SK-N-SH (cell line): ENCODE results near the gene AFAP1. TPM values are rescaled to one million over a fixed set of nuclear protein-coding genes. Genes with fewer than 3 reads are reported as not detected.

Experiments
- CTCF ChIA-PET: fragments of 300-600, 350-600 bp; formaldehyde crosslinking; extraction: SDS; loops from one replicate; lab custom pipeline; 2021; lab: Yijun Ruan, JAX
- POLR2A ChIA-PET: fragments of 350-600 bp; sonication (Branson Sonifier 250); formaldehyde crosslinking; extraction: SDS; loops from one replicate; lab custom pipeline; 2020; ENCODE audit warnings: antibody characterized with exemption, inconsistent platforms; lab: Yijun Ruan, JAX
- DNase-seq: peaks from one replicate; pipeline ENCODE4 v3.0.0; 2012
- H2AFZ ChIP-seq: fragments of 200-600 bp; sonication (generic); 2 replicates; pipeline ENCODE4 v1.8.1; 2016; ENCODE audit warnings: antibody characterized with exemption, mild to moderate bottlenecking, low read depth
- H3F3A ChIP-seq: fragments of 200-600 bp; sonication (generic); replicated peaks from 2 replicates; pipeline ENCODE3; 2016; ENCODE audit warnings: antibody characterized with exemption, mild to moderate bottlenecking; ENCODE audit not compliant: insufficient read depth
- H3K27ac ChIP-seq, 2 experiments: fragments of 200-500 bp in 1 of 2; fragments of 200-600 bp in 1 of 2; sonication (Bioruptor generic) in 1 of 2; sonication (generic), shearing (Covaris generic) in 1 of 2; 2 replicates each; pipeline versions ENCODE4 v1.5.1 to v1.6.1; 2014 to 2016; ENCODE audit warnings: low read depth in 2 of 2, inconsistent platforms in 1 of 2, low read length in 1 of 2, mild to moderate bottlenecking in 1 of 2, mixed read lengths in 1 of 2
- H3K27me3 ChIP-seq: fragments of 200-600 bp; sonication (generic), shearing (Covaris generic); 2 replicates; pipeline ENCODE4 v1.6.1; 2016; ENCODE audit warnings: mixed run types; ENCODE audit not compliant: insufficient read depth
- H3K36me3 ChIP-seq, 2 experiments: fragments of 200-500 bp in 1 of 2; fragments of 200-600 bp in 1 of 2; sonication (Bioruptor generic) in 1 of 2; sonication (generic) in 1 of 2; replicated peaks in 1 of 2; 2 replicates each; pipeline versions ENCODE3 to v1.5.1; 2014 to 2016; ENCODE audit warnings: low read length in 1 of 2, mild to moderate bottlenecking in 1 of 2; ENCODE audit not compliant: insufficient read depth in 2 of 2, control insufficient read depth in 1 of 2
- H3K4me1 ChIP-seq, 2 experiments: fragments of 200-500 bp in 1 of 2; fragments of 200-600 bp in 1 of 2; sonication (Bioruptor generic) in 1 of 2; sonication (generic), shearing (Covaris generic) in 1 of 2; 2 replicates each; pipeline versions ENCODE4 v1.5.1 to v1.6.1; 2014 to 2016; ENCODE audit warnings: low read depth in 1 of 2, low read length in 1 of 2, mixed run types in 1 of 2; ENCODE audit not compliant: insufficient read depth in 2 of 2, control insufficient read depth in 1 of 2
- H3K4me2 ChIP-seq: fragments of 200-600 bp; sonication (generic), shearing (Covaris generic); 2 replicates; pipeline ENCODE4 v1.6.1; 2017; ENCODE audit warnings: mixed run types
- H3K4me3 ChIP-seq, 2 experiments: fragments of 200-500 bp in 1 of 2; fragments of 200-600 bp in 1 of 2; sonication (Bioruptor generic) in 1 of 2; sonication (generic), shearing (Covaris generic) in 1 of 2; 2 replicates each; pipeline versions ENCODE4 v1.5.1 to v1.8.1; 2014 to 2016; ENCODE audit warnings: low read depth in 2 of 2, inconsistent platforms in 1 of 2, low read length in 1 of 2, mild to moderate bottlenecking in 1 of 2, mixed read lengths in 1 of 2, moderate library complexity in 1 of 2
- H3K79me2 ChIP-seq: fragments of 200-600 bp; sonication (generic); 2 replicates; pipeline ENCODE4 v1.8.1; 2017; ENCODE audit warnings: mild to moderate bottlenecking; ENCODE audit not compliant: insufficient read depth
- H3K9ac ChIP-seq: fragments of 200-600 bp; sonication (generic); 2 replicates; pipeline ENCODE4 v1.6.1; 2017; ENCODE audit warnings: mixed run types
- H3K9me2 ChIP-seq: fragments of 200-600 bp; sonication (generic); 2 replicates; pipeline ENCODE4 v1.6.1; 2017; ENCODE audit warnings: mixed run types
- H3K9me3 ChIP-seq: fragments of 200-600 bp; sonication (generic); 2 replicates; pipeline ENCODE4 v1.6.1; 2017; ENCODE audit warnings: mixed run types, mild to moderate bottlenecking, moderate library complexity
- H4K20me1 ChIP-seq: fragments of 200-600 bp; sonication (generic); 2 replicates; pipeline ENCODE4 v1.6.1; 2017; ENCODE audit warnings: mild to moderate bottlenecking, mixed run types; ENCODE audit not compliant: insufficient read depth
- CTCF ChIP-seq: fragments of 200-600 bp; sonication (generic); IDR thresholded peaks from 2 replicates; pipeline ENCODE4 v1.6.1; 2017; ENCODE audit warnings: antibody characterized with exemption, mild to moderate bottlenecking, moderate library complexity
- FOSL2 ChIP-seq: IDR thresholded peaks from 2 replicates; pipeline ENCODE4 v1.4.0; 2012; ENCODE audit warnings: low read depth, mild to moderate bottlenecking, moderate library complexity, borderline replicate concordance
- GATA2 ChIP-seq: sonication (generic); formaldehyde crosslinking; IDR thresholded peaks from 2 replicates; pipeline ENCODE4 v1.5.0; 2020; ENCODE audit warnings: mild to moderate bottlenecking, missing genetic modification reagents
- MAX ChIP-seq: IDR thresholded peaks from 2 replicates; pipeline ENCODE4 v1.4.0; 2012; ENCODE audit warnings: low read depth
- MXI1 ChIP-seq: IDR thresholded peaks from 2 replicates; pipeline ENCODE4 v1.6.1; 2012; ENCODE audit warnings: mild to moderate bottlenecking, low read depth, low read length, improper control_type of control experiment
- NFIC ChIP-seq: IDR thresholded peaks from 2 replicates; pipeline ENCODE4 v1.4.0; 2012; ENCODE audit warnings: borderline replicate concordance
- NRF1 ChIP-seq: IDR thresholded peaks from 2 replicates; pipeline ENCODE4 v1.6.1; 2012; ENCODE audit warnings: low read depth, mild to moderate bottlenecking, low read length
- PBX3 ChIP-seq: IDR thresholded peaks from 2 replicates; pipeline ENCODE4; 2012
- RCOR1 ChIP-seq: fragments of 150-350 bp; IDR thresholded peaks from 2 replicates; pipeline ENCODE4 v1.6.1; 2017; ENCODE audit warnings: antibody characterized with exemption, low read length
- REST ChIP-seq: IDR thresholded peaks from 2 replicates; pipeline ENCODE4 v1.6.1; 2012; ENCODE audit warnings: mild to moderate bottlenecking, low read depth, low read length, moderate library complexity
- RFX5 ChIP-seq: IDR thresholded peaks from 2 replicates; pipeline ENCODE4 v1.6.1; 2012; ENCODE audit warnings: mild to moderate bottlenecking, improper control_type of control experiment, low read length
- SIN3A ChIP-seq: IDR thresholded peaks from 2 replicates; pipeline ENCODE4 v1.6.1; 2012; ENCODE audit warnings: low read depth, mild to moderate bottlenecking, low read length, moderate library complexity, borderline replicate concordance
- SMC3 ChIP-seq: IDR thresholded peaks from 2 replicates; pipeline ENCODE4 v1.6.1; 2012; ENCODE audit warnings: low read depth, low read length, improper control_type of control experiment
- TCF12 ChIP-seq: IDR thresholded peaks from 2 replicates; pipeline ENCODE4 v1.4.0; 2012
- TEAD4 ChIP-seq: IDR thresholded peaks from 2 replicates; pipeline ENCODE4 v1.4.0; 2012; ENCODE audit warnings: mild to moderate bottlenecking, borderline replicate concordance; ENCODE audit not compliant: insufficient read depth
- USF2 ChIP-seq: fragments of 150-350 bp; IDR thresholded peaks from 2 replicates; pipeline ENCODE4 v1.6.1; 2017; ENCODE audit warnings: antibody characterized with exemption, low read length, low read depth, borderline replicate concordance
- ZBTB33 ChIP-seq: IDR thresholded peaks from 2 replicates; pipeline ENCODE4 v1.4.0; 2012; ENCODE audit warnings: low read depth, borderline replicate concordance
- WGBS: methylation state at CpG from one replicate; pipeline ENCODE4 v1.1.6; 2017; ENCODE audit warnings: low lambda C conversion rate; 5-methylcytosine and 5-hydroxymethylcytosine counted together
- polyA plus RNA-seq, 3 experiments: library from polyadenylated mRNA; depleted of rRNA; stranded (reverse); fragments of >200 nt; gene quantifications; 2 replicates each; pipeline ENCODE4 v1.2.3, GENCODE V29; 2012

Gene AFAP1
- polyA plus RNA-seq, 1 of the 3 experiments (the other 2 are of a cell fraction): 67.9 TPM

- Histone ChIP-seq H3K4me2 (no peak overlapping the region), H2AFZ (no peak overlapping the region), H3K27me3 (no peaks in the 10 kb centered on the region), H3K9ac (no peak overlapping the region)
- ChIA-PET CTCF (interaction anchor here (1.3 to 5.2 kb wide), 6 partner anchors 10 to 203 kb away, joined by 4 to 31 read pairs (median 7); no protein-coding TSS in a partner anchor), POLR2A (no interaction called here)
- TF ChIP-seq SIN3A: no peak
- no peak for TF ChIP-seq NFIC
- TF ChIP-seq CTCF: no peak
- no peak for TF ChIP-seq TEAD4
- TF ChIP-seq FOSL2: no peak
- TF ChIP-seq MXI1: no peak
- TF ChIP-seq SMC3: no peak
- no peak for TF ChIP-seq MAX
- no peak for TF ChIP-seq TCF12
- TF ChIP-seq NRF1: no peak
- no peak for TF ChIP-seq REST
- no peak for TF ChIP-seq RCOR1
- no peak for TF ChIP-seq RFX5
- no peak for TF ChIP-seq PBX3
- no peak for TF ChIP-seq GATA2
- no peak for TF ChIP-seq ZBTB33
- TF ChIP-seq USF2: no peak
- TF ChIP-seq, all 33 proteins: peak for 0
- no peak for DNase-seq
- peak overlapping the region; percentile 86 to 96; a peak in 3 of 4 replicates for H3K27ac ChIP-seq
- no peaks in the 10 kb centered on the region for H3K9me2 ChIP-seq
- peaks cover 44% of the 10 kb centered on the region for H4K20me1 ChIP-seq
- no peak overlapping the region for H3K4me3 ChIP-seq
- H3K4me1 ChIP-seq: peaks cover 41 to 64% of the 10 kb centered on the region in 2 experiments
- H3K36me3 ChIP-seq: peaks cover 78 to 87% of the 10 kb centered on the region in 2 experiments
- peaks cover 94% of the 10 kb centered on the region for H3K79me2 ChIP-seq
- peaks cover 44% of the 10 kb centered on the region for H3F3A ChIP-seq
- no peaks in the 10 kb centered on the region for H3K9me3 ChIP-seq
- 95% methylated on average over 8 of the region's 8 CpGs for WGBS
Measured at GRCh38 chr4:7783541-7783940, 156.1 kb downstream of the AFAP1 start.
